Progenitor cell of endocrine pancreas (in vitro differentiated cells): ENCODE results near the gene HCLS1. TPM values are rescaled to one million over a fixed set of nuclear protein-coding genes. Genes with fewer than 3 reads are reported as not detected.

Experiments used
- DNase-seq: peaks from one replicate; pipeline ENCODE4 v3.0.0; 2021; ENCODE audit warnings: low spot score; ENCODE audit not compliant: unreplicated experiment
- H3K27ac Mint-ChIP-seq: 2 replicates; pipeline ENCODE4 v1.8.0; 2021; ENCODE audit warnings: mild to moderate bottlenecking, moderate library complexity, mixed read lengths
- H3K27me3 Mint-ChIP-seq: 2 replicates; pipeline ENCODE4 v1.8.0; 2021; ENCODE audit warnings: mixed read lengths
- H3K36me3 Mint-ChIP-seq: 2 replicates; pipeline ENCODE4 v1.8.0; 2022; ENCODE audit warnings: mixed read lengths; ENCODE audit not compliant: insufficient read depth
- H3K4me1 Mint-ChIP-seq: 2 replicates; pipeline ENCODE4 v1.8.0; 2021; ENCODE audit warnings: low read depth, mixed read lengths
- H3K4me3 Mint-ChIP-seq: 2 replicates; pipeline ENCODE4 v1.8.0; 2021; ENCODE audit warnings: low read depth, mild to moderate bottlenecking, moderate library complexity, mixed read lengths
- H3K9me3 Mint-ChIP-seq: 2 replicates; pipeline ENCODE4 v1.8.0; 2021; ENCODE audit warnings: low read depth, mixed read lengths
- CTCF ChIP-seq: fragments of 200-600 bp; sonication (generic); IDR thresholded peaks from one replicate; pipeline ENCODE4 v1.5.0; 2021; ENCODE audit warnings: antibody characterized with exemption, mild to moderate bottlenecking; ENCODE audit not compliant: unreplicated experiment
- total RNA-seq: library from RNA; stranded (reverse); gene quantifications from 2 replicates; pipeline ENCODE4 v1.2.1, GENCODE V29; 2021

Gene HCLS1
- total RNA-seq, 1 donor from 2014 or later, result 0.46 TPM

- H3K4me3 Mint-ChIP-seq, result no peak overlapping the region
- DNase-seq, result no peak
- TF ChIP-seq CTCF, result no peak
- H3K27ac Mint-ChIP-seq, result no peak overlapping the region
- no peaks in the 10 kb centered on the region for H3K27me3 Mint-ChIP-seq
- peaks cover 2% of the 10 kb centered on the region for H3K4me1 Mint-ChIP-seq
- no peaks in the 10 kb centered on the region for H3K36me3 Mint-ChIP-seq
- no peaks in the 10 kb centered on the region for H3K9me3 Mint-ChIP-seq
These were observed 33.1 kb downstream of the HCLS1 start for GRCh38 chr3:121627622-121628021.

GRCh38 chr3:121627211-121627610 lies 33.5 kb downstream of the HCLS1 start:
- Mint-ChIP-seq H3K27ac (no peak overlapping the region), H3K4me3 (no peak overlapping the region), H3K36me3 (no peaks in the 10 kb centered on the region), H3K27me3 (no peaks in the 10 kb centered on the region), H3K9me3 (no peaks in the 10 kb centered on the region), H3K4me1 (peaks cover 2% of the 10 kb centered on the region)
- no peak for TF ChIP-seq CTCF
- DNase-seq, result no peak

GRCh38 chr3:121626495-121626894 lies 34.2 kb downstream of the HCLS1 start:
- no peak overlapping the region for H3K27ac Mint-ChIP-seq

GRCh38 chr3:121624147-121624899 lies 36.4 kb downstream of the HCLS1 start:
- Mint-ChIP-seq H3K4me3 (no peak overlapping the region), H3K27ac (no peak overlapping the region), H3K9me3 (no peaks in the 10 kb centered on the region), H3K4me1 (peaks cover 2% of the 10 kb centered on the region), H3K27me3 (peaks cover 2% of the 10 kb centered on the region), H3K36me3 (no peaks in the 10 kb centered on the region)
- DNase-seq, result no peak
- no peak for TF ChIP-seq CTCF

More at GRCh38 chr3:121626495-121626894, 34.2 kb downstream of the HCLS1 start:
- no peak for DNase-seq
- H3K9me3 Mint-ChIP-seq, result no peaks in the 10 kb centered on the region
- no peaks in the 10 kb centered on the region for H3K36me3 Mint-ChIP-seq
- no peak overlapping the region for H3K4me3 Mint-ChIP-seq
- TF ChIP-seq CTCF, result no peak
- peaks cover 2% of the 10 kb centered on the region for H3K27me3 Mint-ChIP-seq
- H3K4me1 Mint-ChIP-seq, result peaks cover 2% of the 10 kb centered on the region

- no peak overlapping the region for H3K4me3 Mint-ChIP-seq
- no peak for DNase-seq
- H3K4me1 Mint-ChIP-seq, result peaks cover 2% of the 10 kb centered on the region
- no peaks in the 10 kb centered on the region for H3K9me3 Mint-ChIP-seq
- TF ChIP-seq CTCF, result no peak
- H3K36me3 Mint-ChIP-seq, result no peaks in the 10 kb centered on the region
- no peak overlapping the region for H3K27ac Mint-ChIP-seq
- peaks cover 2% of the 10 kb centered on the region for H3K27me3 Mint-ChIP-seq
These were observed 39.2 kb downstream of the HCLS1 start for GRCh38 chr3:121621491-121621890.
